Upper lobe of left lung (tissue), 6 donors: ENCODE data around the gene CEP162. TPM values are rescaled to one million over a fixed set of nuclear protein-coding genes. Genes with fewer than 3 reads are reported as not detected.
"Not testable (repeated sequence)": the region's sequence is repeated elsewhere in the genome, so short reads cannot be mapped to it uniquely, and the experiment has no call there.

Experiments
- ATAC-seq, 2 donors: fragments of 200-7000 bp; cut with Tn5 transposase; one replicate each; pipeline ENCODE4 v1.9.1; 2022; ENCODE audit warnings: mild to moderate bottlenecking in 2 of 2, moderate library complexity in 2 of 2; ENCODE audit not compliant: low FRiP score in 2 of 2
- DNase-seq, 2 donors: peaks; one replicate each; pipeline ENCODE4 v3.0.0-alpha.2; 2019 to 2020
- H3K27ac ChIP-seq, 4 donors: fragments of 200-600 bp; sonication (generic); one replicate each; pipeline ENCODE4 v1.5.1; 2016 to 2019
- H3K27me3 ChIP-seq, 4 donors: fragments of 200-600 bp; sonication (generic); one replicate each; pipeline ENCODE4 v1.5.1; 2017 to 2019
- H3K36me3 ChIP-seq, 4 donors: fragments of 200-600 bp; sonication (generic); one replicate each; pipeline ENCODE4 v1.5.1; 2016 to 2019
- H3K4me1 ChIP-seq, 4 donors: fragments of 200-600 bp; sonication (generic); one replicate each; pipeline ENCODE4 v1.5.1; 2018 to 2019
- H3K4me3 ChIP-seq, 4 donors: fragments of 200-600 bp; sonication (generic); one replicate each; pipeline ENCODE4 v1.5.1; 2017 to 2019; ENCODE audit warnings: mild to moderate bottlenecking in 2 of 4, moderate library complexity in 1 of 4
- H3K9me3 ChIP-seq, 4 donors: fragments of 200-600 bp; sonication (generic); one replicate each; pipeline ENCODE4 v1.5.1; 2018 to 2019
- EP300 ChIP-seq, 4 donors: sonication (generic); formaldehyde crosslinking; IDR thresholded peaks; one replicate each; pipeline ENCODE4 v1.5.1; 2017; ENCODE audit warnings: antibody characterized with exemption in 4 of 4, control low read depth in 2 of 4
- POLR2A ChIP-seq, 4 donors: fragments of 450-650 bp; IDR thresholded peaks; one replicate each; pipeline ENCODE4 v1.5.1; 2016 to 2017; ENCODE audit warnings: antibody characterized with exemption in 4 of 4, mild to moderate bottlenecking in 2 of 4
- POLR2AphosphoS5 ChIP-seq, 2 donors: sonication (generic); formaldehyde crosslinking; IDR thresholded peaks; one replicate each; pipeline ENCODE4 v1.5.1; 2017; ENCODE audit warnings: antibody characterized with exemption in 2 of 2
- WGBS, 2 donors: methylation state at CpG; one replicate each; pipeline ENCODE4 v1.1.5; 2017 to 2018; 5-methylcytosine and 5-hydroxymethylcytosine counted together
- total RNA-seq, 6 donors: library from RNA; depleted of rRNA in 4 of 6; stranded (reverse); fragments of >200 nt in 4 of 6; gene quantifications; one replicate each; pipeline versions ENCODE4 v1.1.0 to v1.2.1, GENCODE V29; 2016 to 2021
- TF ChIP-seq, protein P1 (sequence below), 6 experiments: fragments of 450-650 bp in 4 of 6; fragments of 200-600 bp in 2 of 6; sonication (generic) in 2 of 6; IDR thresholded peaks; one replicate each; pipeline ENCODE4 v1.5.1; 2016 to 2019; ENCODE audit warnings: antibody characterized with exemption in 6 of 6
- donor health status: DM: no; HTN: no; CAD: no; lungs with moderate emphysema.
- donor health status: DM: no; HTN: yes; CAD: no; lungs with severe emphysema.

The CEP162 gene
- total RNA-seq, 6 donors from 2014 or later = 4.6 to 27.6 (median 11.4) TPM

DNA sequence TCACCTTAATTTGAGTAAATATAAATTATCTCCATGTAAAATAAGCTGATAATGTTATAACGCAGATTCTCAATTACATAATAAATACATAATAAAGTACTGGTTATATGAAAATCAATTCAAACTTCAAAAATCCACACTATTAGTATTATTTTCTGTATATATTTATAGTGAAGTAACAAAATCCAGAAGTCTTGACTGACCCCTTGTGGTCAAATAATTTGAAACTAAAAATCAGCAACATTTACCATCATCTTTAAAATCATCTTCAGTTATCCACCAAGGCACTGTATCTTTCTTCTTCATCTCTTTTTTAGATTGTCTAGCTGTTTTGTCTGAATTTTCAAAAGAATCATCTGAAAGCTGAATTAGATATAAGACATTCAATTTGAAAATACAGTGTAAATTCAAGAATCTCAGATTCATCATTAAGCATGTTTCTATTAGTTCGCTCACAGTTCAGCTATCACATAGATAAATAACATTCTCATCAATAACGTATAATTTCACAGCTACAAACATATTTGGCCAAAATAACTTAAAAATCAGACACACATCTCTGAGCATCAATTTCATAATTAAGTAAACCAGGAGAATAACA, 6.5 kb downstream of the CEP162 start:
- H3K27ac ChIP-seq = no peak overlapping the region
- peaks cover 0 to 4% (median 3%) of the 10 kb centered on the region in 4 donors for H3K4me1 ChIP-seq
- peaks cover 0 to 20% (median 3%) of the 10 kb centered on the region in 4 donors for H3K36me3 ChIP-seq
- DNase-seq (no peak), ATAC-seq (no peak)
- no peak for TF ChIP-seq POLR2AphosphoS5 (IDR thresholded peaks at IDR 0.05)
- TF ChIP-seq, protein P1, sequence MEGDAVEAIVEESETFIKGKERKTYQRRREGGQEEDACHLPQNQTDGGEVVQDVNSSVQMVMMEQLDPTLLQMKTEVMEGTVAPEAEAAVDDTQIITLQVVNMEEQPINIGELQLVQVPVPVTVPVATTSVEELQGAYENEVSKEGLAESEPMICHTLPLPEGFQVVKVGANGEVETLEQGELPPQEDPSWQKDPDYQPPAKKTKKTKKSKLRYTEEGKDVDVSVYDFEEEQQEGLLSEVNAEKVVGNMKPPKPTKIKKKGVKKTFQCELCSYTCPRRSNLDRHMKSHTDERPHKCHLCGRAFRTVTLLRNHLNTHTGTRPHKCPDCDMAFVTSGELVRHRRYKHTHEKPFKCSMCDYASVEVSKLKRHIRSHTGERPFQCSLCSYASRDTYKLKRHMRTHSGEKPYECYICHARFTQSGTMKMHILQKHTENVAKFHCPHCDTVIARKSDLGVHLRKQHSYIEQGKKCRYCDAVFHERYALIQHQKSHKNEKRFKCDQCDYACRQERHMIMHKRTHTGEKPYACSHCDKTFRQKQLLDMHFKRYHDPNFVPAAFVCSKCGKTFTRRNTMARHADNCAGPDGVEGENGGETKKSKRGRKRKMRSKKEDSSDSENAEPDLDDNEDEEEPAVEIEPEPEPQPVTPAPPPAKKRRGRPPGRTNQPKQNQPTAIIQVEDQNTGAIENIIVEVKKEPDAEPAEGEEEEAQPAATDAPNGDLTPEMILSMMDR (IDR thresholded peaks at IDR 0.05) = peak in 4 of 6 experiments; percentile 3 to 35 (median 27)
- H3K4me3 ChIP-seq = no peak overlapping the region
- no peaks in the 10 kb centered on the region for H3K9me3 ChIP-seq
- H3K27me3 ChIP-seq = no peaks in the 10 kb centered on the region
- WGBS, 2 donors = 77 to 83% methylated on average over 3 of the region's 3 CpGs

DNA sequence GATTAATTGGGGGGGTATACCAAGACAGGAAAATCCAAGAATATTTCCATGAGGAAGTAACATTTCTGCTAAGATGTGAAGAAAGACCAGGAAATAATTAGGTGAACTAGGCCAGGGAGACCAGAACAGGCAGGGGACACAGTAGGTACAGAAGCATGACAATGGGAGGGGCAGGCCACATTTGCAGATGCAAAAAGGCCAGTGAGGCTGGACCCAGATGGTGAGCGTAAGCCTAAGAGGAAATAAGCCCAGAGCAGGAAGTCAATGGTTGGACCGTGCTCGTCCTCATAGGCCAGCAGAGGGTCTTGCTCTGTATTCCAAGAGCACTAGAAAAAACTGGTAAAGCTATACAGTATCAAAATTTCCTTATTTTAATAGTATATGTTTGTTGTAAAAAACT, 9.4 kb downstream of the CEP162 start:
- H3K27me3 ChIP-seq = no peaks in the 10 kb centered on the region
- TF ChIP-seq POLR2A (IDR thresholded peaks at IDR 0.05) (no peak), EP300 (IDR thresholded peaks at IDR 0.05) (no peak), POLR2AphosphoS5 (IDR thresholded peaks at IDR 0.05) (no peak)
- TF ChIP-seq, protein P1 (IDR thresholded peaks at IDR 0.05) = no peak
- H3K27ac ChIP-seq = no peak overlapping the region
- no peaks in the 10 kb centered on the region for H3K4me1 ChIP-seq
- ATAC-seq (no peak), DNase-seq (no peak)
- H3K36me3 ChIP-seq = peaks cover 0 to 37% (median 10%) of the 10 kb centered on the region in 4 donors
- H3K4me3 ChIP-seq = no peak overlapping the region
- WGBS, 2 donors = 57 to 78% methylated on average over 3 of the region's 3 CpGs
- H3K9me3 ChIP-seq = no peaks in the 10 kb centered on the region

DNA sequence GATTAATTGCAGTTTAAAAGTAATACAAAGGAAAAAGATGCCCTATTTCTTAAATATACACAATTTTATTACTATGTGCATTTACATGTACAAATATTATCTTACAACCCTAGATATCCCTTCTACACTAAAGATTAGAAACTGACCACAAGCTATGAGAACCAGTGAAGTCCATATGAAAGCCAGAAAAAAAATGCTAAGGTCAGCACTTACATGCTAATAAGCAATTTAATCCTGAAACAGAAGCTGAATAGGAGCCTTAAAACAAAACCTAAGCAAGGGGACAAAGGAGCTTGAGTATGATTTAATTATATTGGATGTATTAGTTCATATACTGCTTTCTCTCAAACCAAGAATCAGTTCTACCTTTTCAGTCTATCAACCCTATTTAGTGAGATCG, 14.2 kb downstream of the CEP162 start:
- DNase-seq (no peak), ATAC-seq (no peak)
- TF ChIP-seq POLR2A (IDR thresholded peaks at IDR 0.05) (no peak), POLR2AphosphoS5 (IDR thresholded peaks at IDR 0.05) (no peak), EP300 (IDR thresholded peaks at IDR 0.05) (no peak)
- TF ChIP-seq, protein P1 (IDR thresholded peaks at IDR 0.05) = no peak
- WGBS, 2 donors = 89 to 91% methylated on average over 1 of the region's 1 CpG
- H3K27ac ChIP-seq = no peak overlapping the region
- no peak overlapping the region for H3K4me3 ChIP-seq
- peaks cover 0 to 43% (median 11%) of the 10 kb centered on the region in 4 donors for H3K36me3 ChIP-seq
- H3K9me3 ChIP-seq = no peaks in the 10 kb centered on the region
- H3K4me1 ChIP-seq = no peaks in the 10 kb centered on the region
- H3K27me3 ChIP-seq = no peaks in the 10 kb centered on the region

DNA sequence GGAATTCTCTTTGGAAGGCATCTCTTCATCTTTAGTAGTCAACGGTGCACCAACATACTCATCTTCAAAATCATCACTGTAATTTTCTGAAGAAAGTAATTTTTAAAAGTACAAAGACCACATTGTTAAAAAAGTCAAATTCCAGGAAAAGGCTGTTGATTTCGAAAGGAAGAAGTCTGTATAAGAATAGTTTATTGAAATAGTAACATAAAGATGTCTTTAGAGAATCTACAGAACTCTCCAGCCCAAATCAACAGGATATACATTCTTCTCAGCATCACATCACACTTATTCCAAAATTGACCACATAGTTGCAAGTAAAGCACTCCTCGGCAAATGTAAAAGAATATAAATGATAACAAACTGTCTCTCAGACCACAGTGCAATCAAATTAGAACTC, 23.4 kb downstream of the CEP162 start:
- no peak overlapping the region for H3K27ac ChIP-seq

DNA sequence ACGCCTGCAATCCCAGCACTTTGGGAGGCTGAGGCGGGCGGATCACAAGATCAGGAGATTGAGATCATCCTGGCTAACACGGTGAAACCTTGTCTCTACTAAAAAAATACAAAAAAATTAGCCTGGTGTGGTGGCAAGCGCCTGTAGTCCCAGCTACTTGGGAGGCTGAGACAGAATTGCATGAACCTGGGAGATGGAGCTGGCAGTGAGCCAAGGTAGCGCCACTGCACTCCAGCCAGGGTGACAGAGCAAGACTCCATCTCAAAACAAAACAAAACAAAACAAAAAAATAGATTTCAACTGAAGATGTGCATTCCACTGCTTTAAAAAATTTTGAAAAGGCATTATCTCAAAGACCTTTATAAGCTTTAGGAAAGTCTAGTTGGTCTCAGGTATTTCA, 27.5 kb downstream of the CEP162 start:
- H3K27me3 ChIP-seq, ATAC-seq, H3K9me3 ChIP-seq, DNase-seq, H3K27ac ChIP-seq, H3K4me3 ChIP-seq, H3K4me1 ChIP-seq: not testable (repeated sequence)
- WGBS, 2 donors = 98 to 99% methylated on average over 6 of the region's 6 CpGs
- peaks cover 6 to 43% (median 19%) of the 10 kb centered on the region in 4 donors for H3K36me3 ChIP-seq

More for the DNA sequence above, 23.4 kb downstream of the CEP162 start:
- peaks cover 2 to 28% (median 15%) of the 10 kb centered on the region in 4 donors for H3K36me3 ChIP-seq
- H3K9me3 ChIP-seq = no peaks in the 10 kb centered on the region
- WGBS, 2 donors = 89% methylated on average over 3 of the region's 3 CpGs
- H3K4me1 ChIP-seq = no peaks in the 10 kb centered on the region
- no peak for TF ChIP-seq EP300 (IDR thresholded peaks at IDR 0.05)
- no peak for TF ChIP-seq POLR2AphosphoS5 (IDR thresholded peaks at IDR 0.05)
- TF ChIP-seq POLR2A (IDR thresholded peaks at IDR 0.05) = no peak
- DNase-seq = no peak
- no peaks in the 10 kb centered on the region for H3K27me3 ChIP-seq
- ATAC-seq = no peak
- no peak overlapping the region for H3K4me3 ChIP-seq

DNA sequence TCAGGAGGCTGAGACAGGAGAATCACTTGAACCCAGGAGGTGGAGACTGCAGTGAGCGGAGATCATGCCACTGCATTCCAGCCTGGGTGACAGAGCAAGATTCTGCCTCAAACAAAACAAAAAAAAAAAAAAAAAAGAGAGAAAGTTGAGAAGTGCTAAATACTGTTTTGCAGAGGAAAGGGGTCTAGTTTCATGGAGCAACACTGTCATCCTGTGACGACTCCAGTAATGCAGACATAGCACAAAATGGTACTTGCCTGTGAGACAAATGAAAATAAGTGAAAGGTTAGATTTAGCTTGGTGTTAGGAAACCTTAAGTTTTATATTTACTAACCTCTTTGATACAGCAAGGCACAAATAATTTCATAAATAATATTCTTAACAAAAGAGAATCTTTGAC, 29.7 kb downstream of the CEP162 start:
- WGBS, 2 donors = 89 to 94% methylated on average over 2 of the region's 2 CpGs
- TF ChIP-seq POLR2AphosphoS5 (IDR thresholded peaks at IDR 0.05) = no peak
- TF ChIP-seq, protein P1 (IDR thresholded peaks at IDR 0.05) = no peak
- H3K4me1 ChIP-seq = no peaks in the 10 kb centered on the region
- H3K36me3 ChIP-seq = peaks cover 14 to 58% (median 30%) of the 10 kb centered on the region in 4 donors
- no peak overlapping the region for H3K27ac ChIP-seq
- DNase-seq = no peak
- no peaks in the 10 kb centered on the region for H3K27me3 ChIP-seq
- ATAC-seq = no peak
- no peaks in the 10 kb centered on the region for H3K9me3 ChIP-seq
- H3K4me3 ChIP-seq = no peak overlapping the region
